Neuron (in vitro differentiated cells): ENCODE measurements around the gene DNAJB12.
"Not testable (repeated sequence)": the region's sequence is repeated elsewhere in the genome, so short reads cannot be mapped to it uniquely, and the experiment has no call there.

Source experiments
- H2AFZ ChIP-seq: one replicate; pipeline ENCODE4 v1.6.1; 2013; ENCODE audit warnings: low read depth, mild to moderate bottlenecking, inconsistent platforms, low read length, moderate library complexity
- H3K27me3 ChIP-seq: one replicate; pipeline ENCODE4 v1.6.1; 2013; ENCODE audit warnings: low read length; ENCODE audit not compliant: insufficient read depth
- H3K36me3 ChIP-seq: one replicate; pipeline ENCODE4 v1.6.1; 2013; ENCODE audit warnings: low read length; ENCODE audit not compliant: insufficient read depth
- H3K4me1 ChIP-seq: one replicate; pipeline ENCODE4 v1.6.1; 2013; ENCODE audit warnings: low read length; ENCODE audit not compliant: insufficient read depth
- H3K4me3 ChIP-seq: 2 replicates; pipeline ENCODE4 v1.5.1; 2013; ENCODE audit warnings: mild to moderate bottlenecking, low read length, moderate library complexity
- H3K9me3 ChIP-seq: one replicate; pipeline ENCODE4 v1.6.1; 2013; ENCODE audit warnings: low read length

Gene DNAJB12

DNA sequence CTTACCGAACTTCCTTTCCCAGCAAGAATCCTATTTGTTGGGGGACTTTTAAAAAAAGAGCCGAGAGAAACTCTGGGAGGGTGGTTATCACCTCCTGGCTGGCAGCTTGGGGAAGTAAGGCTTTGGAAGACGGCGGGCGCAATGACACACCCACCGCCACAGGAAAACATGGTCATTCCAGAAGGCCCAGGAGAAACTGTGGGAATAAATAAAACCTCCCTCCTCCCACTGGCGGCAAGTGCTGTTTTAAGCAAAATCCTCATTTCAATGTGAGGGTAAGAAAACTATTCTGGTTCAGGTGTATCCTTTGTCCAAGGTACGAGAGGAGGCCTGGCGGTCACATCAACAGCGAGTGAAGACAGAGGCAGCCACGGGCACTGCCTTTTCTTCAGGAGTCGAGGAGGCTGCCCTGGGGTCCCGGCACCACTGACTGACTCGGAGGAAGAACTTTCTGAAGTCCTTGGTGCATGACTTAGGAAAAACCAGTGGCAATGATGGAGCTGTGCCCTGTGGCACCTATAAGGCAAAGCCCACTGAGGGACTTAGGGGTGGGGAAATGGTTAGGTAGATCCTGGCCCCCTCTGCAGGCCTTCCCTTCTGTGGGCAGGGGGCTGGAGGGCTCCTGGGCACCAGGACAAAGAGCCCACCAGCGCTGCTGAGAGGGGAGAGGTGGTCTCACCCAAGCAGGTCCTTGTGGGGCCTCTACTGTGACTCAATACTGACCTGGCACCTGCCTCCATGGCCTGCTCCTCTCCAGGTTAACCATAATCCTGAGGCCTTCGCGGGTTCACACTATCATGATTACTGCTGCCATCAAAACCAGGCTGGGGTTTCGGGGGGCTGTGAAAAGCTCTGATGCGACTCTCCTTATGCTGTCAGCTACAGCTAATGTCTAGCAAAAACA, 21.4 kb downstream of the DNAJB12 start:
- no peaks in the 10 kb centered on the region for H3K27me3 ChIP-seq
- no peak overlapping the region for H3K4me3 ChIP-seq
- no peaks in the 10 kb centered on the region for H3K9me3 ChIP-seq
- peaks cover 68% of the 10 kb centered on the region for H3K4me1 ChIP-seq
- H3K36me3 ChIP-seq: peaks cover 23% of the 10 kb centered on the region
- no peak overlapping the region for H2AFZ ChIP-seq

DNA sequence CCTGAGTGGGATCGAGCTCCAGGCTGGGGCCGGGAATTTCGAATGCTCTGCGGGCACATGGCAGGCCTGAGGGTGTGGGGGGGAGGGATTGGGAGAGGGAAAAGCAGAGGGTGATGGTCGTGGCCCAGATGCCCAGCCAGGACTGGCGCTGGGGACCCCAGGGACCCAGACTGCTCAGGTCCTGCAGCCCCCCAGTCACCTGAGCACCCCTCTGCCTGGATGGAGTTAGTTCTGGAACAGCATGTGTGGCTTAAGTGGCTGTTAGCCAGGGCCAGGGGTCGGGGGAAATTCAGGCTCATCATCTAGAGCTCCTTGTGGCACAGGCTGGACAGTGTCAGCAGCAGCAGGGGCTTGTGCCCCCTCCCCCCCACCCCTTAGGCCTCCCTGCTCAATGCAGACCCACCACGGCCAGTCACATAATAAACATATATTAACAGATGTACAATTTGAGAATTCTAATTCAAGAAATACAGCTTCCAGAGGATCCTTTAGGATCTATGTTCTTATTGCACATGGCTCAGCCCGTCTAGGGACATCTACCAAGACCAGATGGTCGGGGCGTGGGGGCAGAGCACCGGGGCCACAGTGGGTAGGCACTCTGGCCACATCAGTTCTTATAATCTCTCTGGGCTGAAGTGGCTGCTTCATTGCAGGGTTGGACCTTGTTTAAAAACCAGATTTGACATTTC, 22.2 kb downstream of the DNAJB12 start:
- peaks cover 76% of the 10 kb centered on the region for H3K4me1 ChIP-seq
- peaks cover 15% of the 10 kb centered on the region for H3K36me3 ChIP-seq
- H3K27me3 ChIP-seq: no peaks in the 10 kb centered on the region
- no peak overlapping the region for H3K4me3 ChIP-seq
- H2AFZ ChIP-seq: no peak overlapping the region
- no peaks in the 10 kb centered on the region for H3K9me3 ChIP-seq

DNA sequence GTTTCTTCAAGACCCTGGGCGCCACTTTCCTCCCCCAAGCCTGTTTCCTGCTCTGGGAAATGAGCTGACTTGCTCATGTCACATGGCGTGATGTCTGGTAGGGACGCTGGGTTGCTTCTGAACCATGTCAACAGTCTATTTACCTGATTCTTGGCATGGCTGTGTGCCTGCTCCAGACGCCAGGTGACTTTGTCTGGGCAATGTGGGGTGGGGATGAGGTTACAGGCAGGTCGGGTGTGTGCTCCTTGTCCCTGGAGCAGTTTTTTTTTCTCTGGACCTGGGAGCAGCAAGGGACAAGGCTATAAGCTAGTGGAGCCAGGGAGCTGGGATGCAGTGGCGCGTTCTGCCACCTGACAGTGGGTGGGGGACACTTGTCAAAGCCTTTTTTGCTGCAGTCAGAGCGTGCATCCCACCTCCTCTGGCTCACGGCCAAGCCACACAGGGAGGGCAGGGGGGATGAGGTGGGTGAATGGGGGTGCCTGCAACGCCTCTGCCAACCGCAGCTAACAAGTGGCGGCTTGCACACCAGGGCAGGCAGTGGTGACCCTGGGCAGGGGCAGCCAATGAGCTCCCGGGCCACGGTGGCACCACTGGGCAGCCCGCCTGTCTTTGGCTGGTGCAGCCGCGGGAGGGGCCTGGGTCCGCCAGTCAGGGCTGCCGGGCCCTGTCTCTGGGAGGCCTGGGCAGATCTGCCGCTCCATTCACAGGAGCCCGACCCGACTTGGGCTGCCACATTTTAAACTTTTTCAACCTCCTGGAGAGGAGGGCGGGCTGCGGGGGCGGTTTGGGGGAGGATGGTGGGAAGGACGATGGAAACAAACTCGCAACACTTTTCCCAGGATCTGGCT, 22.9 kb downstream of the DNAJB12 start:
- H3K4me1 ChIP-seq: peaks cover 73% of the 10 kb centered on the region
- H3K36me3 ChIP-seq: peaks cover 11% of the 10 kb centered on the region
- H3K4me3 ChIP-seq: no peak overlapping the region
- H2AFZ ChIP-seq: no peak overlapping the region
- H3K27me3 ChIP-seq: no peaks in the 10 kb centered on the region
- no peaks in the 10 kb centered on the region for H3K9me3 ChIP-seq

- H3K9me3 ChIP-seq: no peaks in the 10 kb centered on the region
- no peaks in the 10 kb centered on the region for H3K27me3 ChIP-seq
- no peak overlapping the region for H3K4me3 ChIP-seq
- peaks cover 60% of the 10 kb centered on the region for H3K4me1 ChIP-seq
- no peak overlapping the region for H2AFZ ChIP-seq
- H3K36me3 ChIP-seq: no peaks in the 10 kb centered on the region
Measured at GRCh38 chr10:72330069-72330426, 24.7 kb downstream of the DNAJB12 start.

DNA sequence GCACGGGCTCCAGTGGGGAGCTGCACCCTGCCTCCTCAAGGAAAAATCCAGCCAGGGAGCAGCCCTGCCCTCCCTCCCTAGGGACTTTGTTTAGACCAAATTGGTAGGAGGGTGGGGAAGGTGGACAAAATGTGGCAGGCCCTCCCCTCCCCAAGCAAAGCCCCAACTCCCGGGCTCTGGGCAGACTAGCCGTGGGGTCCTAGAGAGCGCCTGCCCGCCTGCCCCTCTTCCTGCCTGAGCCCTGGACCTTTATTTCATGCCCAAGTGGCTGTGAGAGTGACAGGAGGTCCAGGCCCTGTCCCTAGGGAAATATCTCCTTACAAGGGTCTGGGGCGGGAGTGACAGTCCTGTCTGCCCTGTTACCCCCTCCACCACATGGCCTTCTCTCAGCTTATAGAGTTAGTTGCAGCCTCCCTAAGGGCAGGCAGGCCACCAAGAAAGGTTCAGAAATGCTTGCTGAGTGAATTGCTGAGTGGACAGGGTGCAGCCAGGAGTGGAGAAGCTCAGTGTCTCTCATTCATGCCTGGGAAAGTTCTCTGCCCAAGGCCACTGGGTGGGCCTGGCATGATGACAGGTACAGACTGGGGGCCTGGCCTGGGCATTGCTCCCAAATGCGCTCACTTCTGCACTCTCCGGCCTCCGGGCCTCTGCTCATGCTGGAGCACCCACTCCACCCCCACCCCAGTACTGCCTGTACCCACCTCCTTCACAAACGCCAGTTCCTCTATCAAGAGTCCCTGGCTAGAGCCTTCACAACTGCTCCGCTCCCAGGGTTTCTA, 25.2 kb downstream of the DNAJB12 start:
- Histone ChIP-seq H3K4me1 (peaks cover 55% of the 10 kb centered on the region), H3K36me3 (no peaks in the 10 kb centered on the region), H2AFZ (no peak overlapping the region)

DNA sequence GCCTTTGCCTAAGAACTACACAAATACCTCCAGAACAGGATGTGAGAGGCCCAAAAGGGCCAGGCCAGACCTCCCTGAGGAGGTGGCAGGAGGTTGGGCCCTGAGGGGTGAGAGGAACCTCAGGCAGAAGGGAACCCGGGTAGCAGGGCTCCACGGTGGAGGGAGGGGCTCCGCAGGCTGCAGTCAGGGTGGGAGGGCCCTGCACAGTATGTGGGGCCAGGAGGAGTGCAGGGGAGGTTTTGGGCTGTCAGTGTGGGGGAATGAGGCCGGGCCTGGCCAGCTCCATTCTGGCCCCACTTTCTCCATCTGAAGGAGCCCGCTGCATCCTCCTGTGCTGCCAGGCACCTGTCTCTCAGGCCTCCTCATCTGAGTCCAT, 25.9 kb downstream of the DNAJB12 start:
- Histone ChIP-seq H2AFZ (no peak overlapping the region), H3K4me1 (peaks cover 50% of the 10 kb centered on the region), H3K9me3 (no peaks in the 10 kb centered on the region)

More for the DNA sequence above, 25.2 kb downstream of the DNAJB12 start:
- H3K27me3 ChIP-seq: no peaks in the 10 kb centered on the region
- H3K9me3 ChIP-seq: no peaks in the 10 kb centered on the region
- H3K4me3 ChIP-seq: no peak overlapping the region

GRCh38 chr10:72328045-72328828, 26.5 kb downstream of the DNAJB12 start:
- Histone ChIP-seq H3K4me1 (peaks cover 44% of the 10 kb centered on the region), H3K9me3 (no peaks in the 10 kb centered on the region)

More for the DNA sequence above, 25.9 kb downstream of the DNAJB12 start:
- Histone ChIP-seq H3K4me3 (no peak overlapping the region), H3K27me3 (no peaks in the 10 kb centered on the region), H3K36me3 (no peaks in the 10 kb centered on the region)

GRCh38 chr10:72326665-72327603, 27.8 kb downstream of the DNAJB12 start:
- peaks cover 35% of the 10 kb centered on the region for H3K4me1 ChIP-seq
- not testable (repeated sequence) for H2AFZ ChIP-seq, H3K4me3 ChIP-seq, H3K36me3 ChIP-seq, H3K9me3 ChIP-seq, H3K27me3 ChIP-seq

More at GRCh38 chr10:72328045-72328828, 26.5 kb downstream of the DNAJB12 start:
- no peak overlapping the region for H3K4me3 ChIP-seq
- H3K27me3 ChIP-seq: no peaks in the 10 kb centered on the region
- no peak overlapping the region for H2AFZ ChIP-seq
- no peaks in the 10 kb centered on the region for H3K36me3 ChIP-seq

- peaks cover 43% of the 10 kb centered on the region for H3K4me1 ChIP-seq
- not testable (repeated sequence) for H3K27me3 ChIP-seq
Measured at GRCh38 chr10:72325243-72326175, 29.2 kb downstream of the DNAJB12 start.

GRCh38 chr10:72323771-72324191, 30.9 kb downstream of the DNAJB12 start:
- H3K27me3 ChIP-seq: no peaks in the 10 kb centered on the region
- H3K4me3 ChIP-seq: no peak overlapping the region
- no peak overlapping the region for H2AFZ ChIP-seq
- no peaks in the 10 kb centered on the region for H3K36me3 ChIP-seq
- no peaks in the 10 kb centered on the region for H3K9me3 ChIP-seq
- H3K4me1 ChIP-seq: peaks cover 46% of the 10 kb centered on the region

More at GRCh38 chr10:72325243-72326175, 29.2 kb downstream of the DNAJB12 start:
- not testable (repeated sequence) for H3K9me3 ChIP-seq, H3K36me3 ChIP-seq, H2AFZ ChIP-seq, H3K4me3 ChIP-seq
